Upper lobe of left lung (tissue), 4 donors: ENCODE results near the gene ACTR2.

Source experiments
- EP300 ChIP-seq, 4 donors: sonication (generic); formaldehyde crosslinking; IDR thresholded peaks; one replicate each; pipeline ENCODE4 v1.5.1; 2017; ENCODE audit warnings: antibody characterized with exemption in 4 of 4, control low read depth in 2 of 4
- POLR2A ChIP-seq, 4 donors: fragments of 450-650 bp; IDR thresholded peaks; one replicate each; pipeline ENCODE4 v1.5.1; 2016 to 2017; ENCODE audit warnings: antibody characterized with exemption in 4 of 4, mild to moderate bottlenecking in 2 of 4
- POLR2AphosphoS5 ChIP-seq, 2 donors: sonication (generic); formaldehyde crosslinking; IDR thresholded peaks; one replicate each; pipeline ENCODE4 v1.5.1; 2017; ENCODE audit warnings: antibody characterized with exemption in 2 of 2
- TF ChIP-seq, protein P1 (sequence below), 6 experiments: fragments of 450-650 bp in 4 of 6; fragments of 200-600 bp in 2 of 6; sonication (generic) in 2 of 6; IDR thresholded peaks; one replicate each; pipeline ENCODE4 v1.5.1; 2016 to 2019; ENCODE audit warnings: antibody characterized with exemption in 6 of 6

DNA sequence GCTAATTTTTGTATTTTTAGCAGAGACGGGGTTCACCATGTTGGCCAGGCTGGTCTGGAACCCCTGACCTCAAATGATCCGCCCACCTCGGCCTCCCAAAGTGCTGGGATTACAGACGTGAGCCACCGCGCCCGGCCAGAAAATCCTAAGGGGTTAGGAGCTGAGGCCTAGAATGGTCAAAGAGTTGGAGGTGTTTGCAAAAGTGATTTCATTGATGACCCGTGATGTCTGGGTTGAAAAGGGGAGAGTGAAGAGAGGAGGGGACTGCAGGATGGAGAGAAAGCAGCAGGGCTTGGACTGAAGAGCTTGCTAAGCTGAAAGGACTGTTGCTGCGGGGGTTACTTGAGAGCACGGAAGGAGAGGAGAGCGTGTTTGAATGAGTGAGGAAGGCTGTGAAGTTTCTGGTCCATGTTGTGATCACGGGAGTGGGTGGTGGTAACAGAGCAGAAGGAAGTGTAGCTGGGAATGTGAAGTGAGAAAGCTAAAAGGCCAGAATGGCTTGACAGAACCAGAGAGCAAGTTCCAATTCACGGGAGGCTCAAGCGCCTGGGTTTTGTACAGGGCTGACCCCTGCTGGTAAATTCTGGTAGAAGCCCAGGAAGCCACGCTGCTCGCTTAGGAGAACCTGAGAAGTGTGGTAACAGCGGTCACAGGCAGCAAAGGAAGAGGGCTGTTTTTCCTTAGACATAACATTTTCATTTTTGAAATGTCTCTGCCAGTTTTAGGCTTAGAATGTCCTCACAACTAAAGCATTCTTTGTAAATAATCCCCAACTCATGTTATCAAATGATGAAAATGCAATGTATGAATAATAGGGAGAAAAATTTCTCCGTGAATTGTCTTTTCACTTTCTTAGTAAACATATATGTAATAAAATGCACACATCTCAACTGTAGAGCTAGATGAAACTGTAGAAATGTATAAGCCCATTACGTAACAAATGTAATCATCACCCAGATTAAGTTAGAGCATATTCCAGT is 40.5 kb upstream of the ACTR2 start:
- TF ChIP-seq, protein P1, sequence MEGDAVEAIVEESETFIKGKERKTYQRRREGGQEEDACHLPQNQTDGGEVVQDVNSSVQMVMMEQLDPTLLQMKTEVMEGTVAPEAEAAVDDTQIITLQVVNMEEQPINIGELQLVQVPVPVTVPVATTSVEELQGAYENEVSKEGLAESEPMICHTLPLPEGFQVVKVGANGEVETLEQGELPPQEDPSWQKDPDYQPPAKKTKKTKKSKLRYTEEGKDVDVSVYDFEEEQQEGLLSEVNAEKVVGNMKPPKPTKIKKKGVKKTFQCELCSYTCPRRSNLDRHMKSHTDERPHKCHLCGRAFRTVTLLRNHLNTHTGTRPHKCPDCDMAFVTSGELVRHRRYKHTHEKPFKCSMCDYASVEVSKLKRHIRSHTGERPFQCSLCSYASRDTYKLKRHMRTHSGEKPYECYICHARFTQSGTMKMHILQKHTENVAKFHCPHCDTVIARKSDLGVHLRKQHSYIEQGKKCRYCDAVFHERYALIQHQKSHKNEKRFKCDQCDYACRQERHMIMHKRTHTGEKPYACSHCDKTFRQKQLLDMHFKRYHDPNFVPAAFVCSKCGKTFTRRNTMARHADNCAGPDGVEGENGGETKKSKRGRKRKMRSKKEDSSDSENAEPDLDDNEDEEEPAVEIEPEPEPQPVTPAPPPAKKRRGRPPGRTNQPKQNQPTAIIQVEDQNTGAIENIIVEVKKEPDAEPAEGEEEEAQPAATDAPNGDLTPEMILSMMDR (IDR thresholded peaks at IDR 0.05) = peak; percentile 68 to 85 (median 77)
- TF ChIP-seq POLR2AphosphoS5 (IDR thresholded peaks at IDR 0.05) (peak in 1 of 2 donors; percentile 10), POLR2A (IDR thresholded peaks at IDR 0.05) (no peak), EP300 (IDR thresholded peaks at IDR 0.05) (no peak)
